SW 1271 (cell line): ENCODE data around the gene DISP3.
A peak's percentile ranks its signal among the peaks of the same experiment; 100 is the strongest.

ENCODE experiments used
- DNase-seq, 2 experiments: peaks; one replicate each; lab custom pipeline; 2025; lab: John Stamatoyannopoulos, UW

DISP3 gene, protein sequence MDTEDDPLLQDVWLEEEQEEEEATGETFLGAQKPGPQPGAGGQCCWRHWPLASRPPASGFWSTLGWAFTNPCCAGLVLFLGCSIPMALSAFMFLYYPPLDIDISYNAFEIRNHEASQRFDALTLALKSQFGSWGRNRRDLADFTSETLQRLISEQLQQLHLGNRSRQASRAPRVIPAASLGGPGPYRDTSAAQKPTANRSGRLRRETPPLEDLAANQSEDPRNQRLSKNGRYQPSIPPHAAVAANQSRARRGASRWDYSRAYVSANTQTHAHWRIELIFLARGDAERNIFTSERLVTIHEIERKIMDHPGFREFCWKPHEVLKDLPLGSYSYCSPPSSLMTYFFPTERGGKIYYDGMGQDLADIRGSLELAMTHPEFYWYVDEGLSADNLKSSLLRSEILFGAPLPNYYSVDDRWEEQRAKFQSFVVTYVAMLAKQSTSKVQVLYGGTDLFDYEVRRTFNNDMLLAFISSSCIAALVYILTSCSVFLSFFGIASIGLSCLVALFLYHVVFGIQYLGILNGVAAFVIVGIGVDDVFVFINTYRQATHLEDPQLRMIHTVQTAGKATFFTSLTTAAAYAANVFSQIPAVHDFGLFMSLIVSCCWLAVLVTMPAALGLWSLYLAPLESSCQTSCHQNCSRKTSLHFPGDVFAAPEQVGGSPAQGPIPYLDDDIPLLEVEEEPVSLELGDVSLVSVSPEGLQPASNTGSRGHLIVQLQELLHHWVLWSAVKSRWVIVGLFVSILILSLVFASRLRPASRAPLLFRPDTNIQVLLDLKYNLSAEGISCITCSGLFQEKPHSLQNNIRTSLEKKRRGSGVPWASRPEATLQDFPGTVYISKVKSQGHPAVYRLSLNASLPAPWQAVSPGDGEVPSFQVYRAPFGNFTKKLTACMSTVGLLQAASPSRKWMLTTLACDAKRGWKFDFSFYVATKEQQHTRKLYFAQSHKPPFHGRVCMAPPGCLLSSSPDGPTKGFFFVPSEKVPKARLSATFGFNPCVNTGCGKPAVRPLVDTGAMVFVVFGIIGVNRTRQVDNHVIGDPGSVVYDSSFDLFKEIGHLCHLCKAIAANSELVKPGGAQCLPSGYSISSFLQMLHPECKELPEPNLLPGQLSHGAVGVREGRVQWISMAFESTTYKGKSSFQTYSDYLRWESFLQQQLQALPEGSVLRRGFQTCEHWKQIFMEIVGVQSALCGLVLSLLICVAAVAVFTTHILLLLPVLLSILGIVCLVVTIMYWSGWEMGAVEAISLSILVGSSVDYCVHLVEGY (N-terminal part only)

DNA sequence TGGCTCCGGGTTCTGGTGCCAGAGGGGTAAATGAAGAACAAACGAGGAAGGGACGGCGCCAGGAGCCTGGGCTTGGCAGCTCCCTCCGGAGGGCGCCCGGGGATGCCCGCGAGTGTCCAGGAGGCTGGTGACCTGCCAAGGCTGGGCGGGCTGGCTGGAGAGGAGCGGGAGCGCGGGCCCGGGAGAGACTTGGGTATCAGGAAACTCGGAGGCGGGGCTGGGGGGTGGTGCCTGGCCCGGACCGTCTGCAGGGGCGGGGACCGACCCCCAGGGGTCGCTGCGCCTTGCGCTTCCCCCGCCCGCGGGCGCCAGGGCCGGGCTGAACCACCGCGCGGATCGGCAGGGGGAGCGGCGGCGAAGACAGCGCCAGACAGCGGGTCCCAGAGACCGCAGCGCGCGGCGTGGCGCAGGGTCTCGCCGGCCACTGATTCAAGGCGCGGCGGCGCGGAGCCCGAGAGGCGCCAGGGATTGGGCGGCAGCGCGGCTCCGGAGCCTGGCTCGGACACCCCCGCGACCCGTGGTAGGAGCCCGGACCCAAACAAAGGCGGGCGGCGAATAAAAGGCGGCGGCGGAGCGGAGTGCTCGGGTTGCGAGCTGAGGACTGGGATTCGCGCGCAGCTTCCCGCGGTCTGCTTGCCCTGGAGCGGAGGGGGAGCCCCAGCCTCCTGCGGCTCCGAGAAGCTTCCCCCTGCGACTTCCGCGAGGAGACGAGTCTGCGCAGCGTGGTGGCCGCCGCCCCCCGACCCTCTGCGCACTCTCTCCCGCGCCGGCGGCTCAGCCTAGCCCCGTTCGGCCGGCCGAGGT lies at the start of gene DISP3:
TSS of gene DISP3 (plus strand) at position 585 of the 804 bp plus-strand sequence. CDS start 21,838 bp downstream, outside the sequence.
- peak; percentile 23 to 61 for DNase-seq

DNA sequence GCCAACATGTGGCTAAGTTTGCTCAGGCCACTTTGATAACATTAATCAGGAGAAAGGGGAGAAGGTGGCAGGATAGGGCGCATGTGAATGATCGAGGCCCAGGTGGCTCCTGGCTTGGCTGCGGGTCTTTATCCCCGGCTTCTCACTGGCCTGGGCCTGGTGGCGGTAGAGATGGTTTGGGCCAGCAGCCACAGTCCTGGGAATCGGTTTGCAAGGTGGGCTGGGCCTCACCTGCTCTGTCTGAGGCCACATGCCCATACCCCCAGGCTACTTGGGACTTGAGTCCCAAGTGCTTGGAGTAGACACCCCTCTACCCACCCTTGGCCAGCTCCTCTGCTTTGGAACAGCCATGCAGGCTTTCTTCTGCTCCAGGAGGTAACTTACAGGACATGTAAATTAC lies 49.7 kb upstream of the DISP3 start:
- DNase-seq: no peak

DNA sequence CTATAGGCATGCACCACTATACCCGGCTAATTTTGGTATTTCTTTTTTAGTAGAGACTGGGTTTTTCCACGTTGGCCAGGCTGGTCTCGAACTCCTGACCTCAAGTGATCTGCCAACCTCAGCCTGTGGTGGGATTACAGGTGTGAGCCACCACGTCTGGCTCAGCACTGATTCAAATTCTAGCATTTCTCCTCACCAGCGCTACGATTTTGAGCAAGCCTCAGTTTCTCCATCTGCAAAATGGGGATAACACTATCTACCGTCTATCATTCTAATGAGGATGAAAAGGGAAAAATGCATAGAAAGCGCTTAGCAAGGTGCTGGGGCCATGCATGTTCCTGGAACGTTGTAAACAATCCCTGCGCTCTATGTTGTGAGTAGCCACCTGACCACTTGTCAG lies 49.0 kb upstream of the DISP3 start:
- no peak for DNase-seq

DNA sequence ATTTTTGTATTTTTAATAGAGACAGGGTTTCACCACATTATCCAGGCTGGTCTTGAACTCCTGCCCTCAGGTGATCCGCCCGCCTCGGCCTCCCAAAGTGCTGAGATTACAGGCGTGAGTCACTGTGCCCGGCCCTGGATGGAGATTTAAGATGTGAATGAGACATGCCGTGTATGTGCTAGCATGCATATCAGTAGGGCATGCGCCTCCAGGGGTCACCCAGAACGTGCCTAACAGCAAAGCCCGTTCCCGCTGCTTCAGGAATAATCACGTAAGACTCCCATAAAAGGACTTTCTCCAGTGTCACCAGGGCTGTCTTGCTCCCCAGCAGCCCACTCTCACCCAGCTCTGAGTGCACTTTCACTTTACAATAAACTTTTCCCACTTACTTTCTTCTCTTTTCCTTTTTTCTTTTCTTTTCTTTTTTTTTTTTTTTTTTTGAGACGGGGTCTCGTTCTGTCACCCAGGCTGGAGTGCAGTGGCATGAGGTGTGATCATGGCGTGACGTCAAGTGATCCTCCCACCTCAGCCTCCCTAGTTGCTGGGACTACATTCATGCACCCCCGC lies 46.9 kb upstream of the DISP3 start:
- no peak for DNase-seq

DNA sequence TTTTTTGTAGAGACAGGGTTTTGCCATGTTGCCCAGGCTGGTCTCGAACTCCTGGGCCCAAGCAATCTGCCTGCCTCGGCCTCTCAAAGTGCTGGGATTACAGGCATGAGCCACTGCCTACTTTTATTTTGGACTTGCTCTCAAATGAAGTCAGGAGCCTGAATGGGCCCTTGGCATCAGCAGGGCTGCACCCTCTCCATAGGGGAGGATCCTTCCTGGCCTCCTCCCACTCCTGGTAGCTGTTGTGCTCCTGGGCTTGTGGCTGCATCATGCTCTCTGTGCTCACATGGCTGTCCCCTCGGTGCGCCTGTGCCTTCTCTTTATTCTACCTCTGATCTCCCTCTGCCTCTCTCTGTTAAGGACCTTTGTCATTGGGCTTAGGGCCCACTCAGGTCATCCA lies 46.4 kb upstream of the DISP3 start:
- DNase-seq: no peak

DNA sequence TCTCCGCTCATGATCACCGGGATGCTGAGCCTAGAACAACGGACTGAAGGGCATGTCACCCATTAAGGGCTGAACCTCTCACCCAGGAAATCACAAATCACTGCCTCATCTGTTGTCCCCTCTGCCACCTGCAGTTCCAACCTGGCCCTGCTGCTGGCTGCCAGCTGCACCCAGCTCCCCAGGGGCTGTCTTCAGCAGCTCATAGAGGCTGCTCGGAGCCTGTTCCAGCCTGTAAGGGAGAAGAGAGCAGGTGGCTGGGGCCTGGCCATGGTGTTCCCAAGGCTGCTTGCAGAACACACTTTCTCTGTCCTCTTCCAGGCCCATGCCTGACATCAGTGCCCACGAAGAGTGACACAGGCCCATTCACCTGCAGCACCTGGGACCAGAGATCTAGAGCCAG lies 44.5 kb upstream of the DISP3 start:
- DNase-seq: no peak

DNA sequence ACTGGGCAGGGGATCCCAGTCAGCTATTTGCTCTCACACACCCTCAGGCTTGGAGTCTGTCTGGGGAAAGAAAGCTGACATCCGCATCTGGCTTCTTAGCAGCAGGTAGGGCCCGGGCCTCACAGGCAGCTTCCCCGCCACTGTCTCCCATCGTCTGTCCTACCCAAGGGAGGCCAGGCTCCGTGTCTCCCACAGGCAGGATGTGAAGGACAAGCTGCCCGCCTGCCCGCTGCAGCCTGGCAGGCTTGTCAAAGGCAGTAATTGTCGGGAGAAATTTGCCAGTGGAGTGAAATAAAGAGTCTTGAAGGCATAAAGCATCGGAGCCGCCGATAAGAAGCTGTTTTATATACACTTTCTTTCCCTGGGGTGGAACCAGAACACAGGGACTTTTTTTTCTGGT lies 44.0 kb upstream of the DISP3 start:
- no peak for DNase-seq

DNA sequence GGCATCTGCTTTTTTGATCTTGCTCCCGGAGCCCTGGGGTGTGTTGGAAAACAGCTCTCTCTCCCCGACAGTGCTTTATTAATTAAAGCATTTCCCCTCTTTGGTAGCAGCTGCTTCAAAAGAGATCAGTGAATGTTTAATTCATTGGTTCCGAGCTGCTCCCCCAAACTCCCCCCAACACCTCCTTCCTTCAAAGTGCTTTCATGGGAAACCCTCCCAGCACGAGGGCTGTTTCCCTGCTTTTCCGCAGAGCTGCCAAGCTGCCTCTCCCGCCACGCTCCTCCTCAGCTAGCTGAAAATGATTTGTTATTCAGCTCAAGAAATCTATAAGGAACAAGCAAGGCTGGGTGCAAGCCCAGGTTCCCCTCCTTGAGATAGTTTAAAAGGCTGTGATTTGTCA lies 40.0 kb upstream of the DISP3 start:
- DNase-seq: no peak

DNA sequence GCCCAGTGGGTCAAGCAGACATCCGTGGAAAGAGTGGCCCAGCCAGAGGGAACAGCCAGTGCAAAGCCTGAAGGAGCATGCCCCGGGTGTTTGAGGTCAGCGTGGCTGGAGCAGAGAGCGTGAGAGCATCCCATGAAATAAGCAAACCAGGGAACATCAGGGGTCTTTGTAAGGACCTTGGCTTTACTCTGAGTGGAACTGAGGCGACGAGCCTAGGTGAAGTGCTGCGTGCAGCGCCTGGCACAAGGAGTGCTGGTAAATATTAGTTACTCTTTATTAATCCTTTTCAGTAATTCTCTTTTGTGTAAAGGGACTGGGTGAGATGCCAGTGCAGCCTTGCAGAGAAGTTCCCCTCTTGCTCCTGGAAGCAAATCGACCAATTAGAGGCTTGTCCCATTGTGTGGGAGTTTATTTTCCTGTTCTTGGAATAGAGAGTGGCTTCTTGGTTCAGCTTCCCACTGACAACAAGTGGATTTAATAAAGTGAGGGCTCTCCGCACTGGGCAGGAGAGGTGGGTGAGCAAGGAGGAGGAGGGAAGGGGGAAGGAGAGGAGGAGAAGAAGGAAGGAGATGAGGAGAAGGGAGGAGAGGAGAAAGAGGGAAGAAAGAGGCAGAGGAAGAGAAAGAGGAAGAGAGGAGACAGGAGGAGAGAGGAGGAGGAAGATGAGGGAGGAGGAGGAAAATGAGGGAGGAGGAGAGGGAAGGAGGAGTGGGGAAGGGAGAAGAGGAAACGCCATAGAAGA lies 37.6 kb upstream of the DISP3 start:
- no peak for DNase-seq

DNA sequence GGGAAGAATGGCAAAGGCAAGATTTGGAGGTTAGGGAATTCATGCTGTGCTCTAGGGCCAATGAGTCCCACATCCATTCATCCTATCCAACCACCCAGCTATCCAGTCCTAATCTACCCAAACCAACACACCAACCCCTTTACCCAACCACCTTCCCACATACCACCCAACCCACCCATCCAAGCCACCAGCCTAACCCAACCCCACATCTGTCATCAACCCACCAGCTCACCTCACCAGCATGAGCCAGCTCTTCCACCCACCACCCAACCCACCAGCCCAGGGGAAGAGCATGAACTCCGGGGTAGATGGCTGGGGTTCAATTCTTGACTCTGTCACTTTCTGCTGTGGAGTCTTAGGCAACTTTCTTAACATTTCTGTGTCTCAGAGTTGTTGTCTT lies 35.9 kb upstream of the DISP3 start:
- DNase-seq: no peak

DNA sequence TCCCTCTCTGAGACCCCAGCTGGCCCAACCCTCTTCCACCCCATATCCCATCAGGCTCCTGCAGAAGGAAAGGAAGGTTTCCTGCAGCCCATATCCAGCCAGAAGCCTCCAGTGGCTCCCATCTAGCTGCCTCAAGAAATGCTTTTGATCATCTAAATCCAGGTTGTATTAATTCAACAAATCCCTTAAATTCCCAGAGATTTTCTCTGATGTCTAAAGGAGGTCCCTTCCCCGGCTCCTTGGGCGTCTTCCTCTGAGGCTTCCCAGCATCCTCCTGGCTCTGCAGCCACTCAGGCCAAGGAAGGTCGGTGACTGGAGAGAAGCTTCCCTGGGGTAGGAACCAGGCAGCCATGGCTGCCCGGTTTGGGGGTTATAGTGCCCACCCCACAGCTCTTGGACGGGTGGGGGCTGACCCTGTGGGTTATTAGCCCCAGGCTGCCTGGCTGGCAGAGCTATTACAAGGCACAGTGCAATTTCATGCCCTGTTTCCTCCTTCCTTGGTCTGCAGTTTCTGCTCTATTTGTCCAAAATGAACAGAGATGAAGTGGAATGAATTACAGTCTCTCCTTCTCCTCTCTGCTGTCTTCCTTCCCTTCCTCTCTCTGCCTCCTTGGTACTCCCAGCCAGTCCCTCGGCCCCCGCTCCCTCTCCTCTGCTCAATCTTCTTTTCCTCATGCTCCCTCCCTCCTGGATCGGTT lies 34.8 kb upstream of the DISP3 start:
- DNase-seq: no peak

DNA sequence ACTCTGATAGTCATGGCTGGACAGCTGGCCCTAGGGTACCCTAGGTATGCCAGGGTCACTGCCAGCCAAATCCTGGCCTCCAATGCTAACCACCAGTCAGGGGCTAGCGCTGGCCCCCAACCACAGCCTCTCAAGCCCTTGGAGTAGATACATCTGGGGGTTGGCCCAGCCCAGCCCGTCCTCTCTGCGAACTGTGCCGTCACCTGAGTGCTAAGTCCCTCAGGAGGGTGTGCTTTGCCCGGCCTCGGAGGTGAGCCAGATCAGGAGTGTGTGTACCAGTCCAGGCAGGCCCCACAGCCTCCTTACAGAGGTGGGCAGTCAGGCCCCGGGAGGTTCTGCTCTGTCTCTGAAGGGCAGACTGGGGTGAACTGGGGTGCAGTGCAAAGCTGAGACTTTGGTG lies 34.0 kb upstream of the DISP3 start:
- no peak for DNase-seq

DNA sequence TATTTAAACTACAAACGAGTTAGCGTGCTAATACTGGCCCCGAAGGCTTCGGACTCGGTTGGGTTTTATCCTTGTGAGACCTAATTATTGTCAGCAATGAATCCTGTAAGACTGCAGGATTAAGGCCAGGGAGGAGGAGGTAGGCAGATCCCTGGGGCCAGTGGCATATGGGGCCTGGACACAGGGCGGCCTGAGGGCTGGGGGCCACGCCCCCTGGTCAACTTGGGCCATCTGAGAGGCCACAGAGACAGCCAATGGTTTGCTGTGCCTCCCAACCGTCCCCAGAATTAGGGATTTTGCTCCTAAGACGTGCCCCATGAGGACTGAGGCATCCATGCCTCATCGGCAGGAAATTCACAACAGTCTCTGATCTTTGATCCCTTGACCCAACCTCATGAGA lies 31.1 kb upstream of the DISP3 start:
- DNase-seq: no peak

DNA sequence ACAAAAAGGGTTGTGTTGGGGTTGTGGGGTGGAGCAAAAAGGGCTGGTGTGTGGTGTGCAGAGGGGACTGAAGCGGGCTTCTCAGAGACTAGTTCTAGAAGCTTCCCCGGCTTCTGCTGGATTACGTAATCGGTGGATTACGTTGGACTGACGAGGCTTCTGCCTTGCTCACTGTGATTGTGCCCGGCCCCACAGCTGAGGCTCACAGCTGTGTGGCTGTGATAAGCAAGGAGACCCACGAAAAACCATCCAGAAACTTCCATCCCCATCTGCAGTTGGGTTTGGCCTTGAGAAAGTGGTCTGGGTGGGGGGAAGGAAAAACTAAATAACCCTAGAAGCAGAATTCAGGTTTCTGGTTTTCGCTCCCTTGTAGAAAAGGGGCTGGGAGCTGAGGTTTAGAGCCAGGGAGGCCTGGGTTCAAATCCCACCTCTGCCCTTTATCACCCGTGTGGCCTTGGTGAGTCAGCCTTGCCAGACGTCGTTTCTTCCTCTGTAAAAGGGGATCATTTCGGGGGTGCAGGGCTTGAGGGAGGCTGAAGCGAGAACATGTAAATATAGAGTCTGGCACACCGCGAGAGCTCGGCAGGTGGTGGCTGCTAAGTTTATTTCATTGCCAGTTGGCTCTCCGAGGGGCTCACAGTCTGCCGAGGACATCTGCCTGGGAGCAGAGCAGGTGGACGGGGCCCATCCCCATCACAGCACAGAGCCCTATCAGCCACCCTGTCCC lies 30.4 kb upstream of the DISP3 start:
- no peak for DNase-seq

DNA sequence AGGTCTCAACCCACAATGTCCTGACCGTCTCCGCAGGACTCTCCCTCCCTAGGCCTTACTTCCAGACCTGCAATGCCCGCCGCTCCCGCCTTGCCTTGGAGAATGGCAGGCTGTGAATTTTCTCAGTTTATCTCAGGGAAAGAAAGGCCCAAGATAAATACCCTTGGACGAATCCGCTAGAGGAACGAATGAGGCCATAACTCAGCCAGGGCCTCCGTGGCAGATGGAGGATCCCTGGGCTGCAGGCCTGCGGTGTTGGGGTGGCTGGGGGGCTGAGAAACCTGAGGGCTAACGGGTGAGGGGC lies 29.9 kb upstream of the DISP3 start:
- DNase-seq: no peak

DNA sequence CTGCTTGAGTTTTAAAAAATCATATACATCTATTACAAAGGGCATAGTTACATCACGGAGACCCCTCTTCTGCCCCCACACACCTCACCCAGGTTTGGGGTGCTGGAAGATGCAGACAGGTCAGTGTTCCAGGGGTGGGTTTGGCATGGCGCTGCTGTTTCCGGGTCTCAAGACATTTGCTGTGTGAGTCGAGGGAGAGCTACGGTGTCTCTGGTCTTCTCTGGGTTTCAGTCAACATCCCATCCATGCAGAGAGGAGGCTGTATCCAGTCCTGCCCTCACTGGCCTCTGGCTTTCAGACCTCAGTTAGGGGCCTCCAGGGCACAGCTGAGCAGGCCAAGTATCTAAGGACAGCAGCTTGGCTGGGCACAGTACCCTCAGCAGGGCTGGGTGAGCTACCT lies 28.6 kb upstream of the DISP3 start:
- DNase-seq: no peak

DNA sequence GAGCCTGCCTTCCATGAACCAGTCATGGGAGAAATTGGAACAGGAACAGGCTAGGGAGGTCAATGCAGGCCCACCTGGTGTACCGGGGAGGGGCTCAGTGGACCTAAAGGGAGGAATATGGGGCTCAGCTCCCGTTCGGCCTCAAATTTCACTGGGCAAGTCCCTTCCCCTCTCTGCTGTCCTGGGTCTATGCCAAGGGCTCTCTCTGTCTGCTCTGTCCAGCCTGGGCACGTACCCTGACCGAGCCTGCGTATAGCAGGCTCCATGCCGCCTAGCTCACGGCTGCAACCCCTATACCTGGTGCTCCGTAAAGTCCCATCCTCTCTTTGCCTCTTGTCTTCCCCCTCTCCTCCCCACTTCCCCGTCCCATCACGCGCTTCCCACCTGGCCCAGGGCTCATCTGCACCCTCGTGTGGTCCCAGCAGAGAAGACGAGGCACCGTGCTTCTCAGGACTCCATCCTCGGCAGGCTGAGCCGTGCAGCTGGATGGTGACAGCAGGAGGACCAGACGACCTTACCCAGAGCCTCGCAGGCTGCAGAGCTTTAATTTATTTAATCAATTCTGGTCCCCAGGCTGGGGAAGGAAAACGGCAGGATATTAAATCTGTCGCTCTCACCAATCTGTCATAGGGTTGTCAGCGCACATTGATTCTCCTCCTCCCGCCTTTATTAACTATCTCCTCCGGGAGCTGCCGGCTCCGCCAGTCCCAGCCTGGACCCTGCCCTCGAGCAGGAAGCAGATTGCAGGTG lies 25.0 kb upstream of the DISP3 start:
- no peak for DNase-seq

DNA sequence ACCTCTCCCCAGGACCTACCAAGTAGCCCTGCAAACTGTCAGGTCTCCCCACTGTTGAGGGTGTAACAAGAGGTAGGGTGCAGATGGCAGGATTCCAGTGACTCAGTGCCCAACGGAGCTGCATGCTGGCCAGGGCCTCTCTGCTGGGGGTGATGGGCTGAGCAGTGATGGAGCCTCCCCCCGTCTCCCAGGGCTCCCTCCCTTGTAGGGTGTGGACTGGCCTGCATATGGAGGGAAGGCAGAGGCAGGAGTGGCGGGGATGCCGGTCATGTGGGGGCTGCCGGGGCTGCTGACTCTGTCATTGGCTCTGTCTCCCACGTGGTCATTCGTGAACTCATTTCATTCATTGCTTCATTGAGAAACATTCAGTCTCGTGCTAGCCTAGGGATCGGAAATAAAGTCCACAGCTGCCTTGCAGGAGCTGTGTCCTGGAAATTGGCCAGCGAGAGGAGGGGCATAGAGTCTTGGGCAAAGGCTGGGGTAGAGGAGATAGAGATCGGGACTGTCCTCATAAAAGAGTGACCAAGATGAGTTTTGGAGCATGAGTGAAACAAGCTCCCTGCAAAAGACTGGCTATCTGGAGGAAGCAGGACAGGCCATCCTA lies 22.9 kb upstream of the DISP3 start:
- no peak for DNase-seq
